Ovary (tissue), 9 donors: Measurements from ENCODE around the gene LYPD8. TPM values are rescaled to one million over a fixed set of nuclear protein-coding genes. Genes with fewer than 3 reads are reported as not detected.

Experiments
- DNase-seq, 5 donors: peaks; one replicate each; pipeline ENCODE4 v3.0.0-alpha.2; 2019 to 2020
- H3K27ac ChIP-seq, 2 donors: fragments of 200-600 bp; one replicate each; pipeline versions ENCODE4 v1.5.1 to v1.8.0; 2019 to 2022
- H3K27me3 ChIP-seq: fragments of 200-600 bp; one replicate; pipeline ENCODE4 v1.8.0; 2022
- H3K36me3 ChIP-seq: fragments of 200-600 bp; sonication (generic); one replicate; pipeline ENCODE4 v1.5.1; 2019
- H3K4me1 ChIP-seq: one replicate; pipeline ENCODE4 v1.8.1; 2013; ENCODE audit warnings: mild to moderate bottlenecking, moderate library complexity; ENCODE audit not compliant: insufficient read depth
- H3K4me3 ChIP-seq: fragments of 200-600 bp; sonication (generic); one replicate; pipeline ENCODE4 v1.5.1; 2017
- H3K9me3 ChIP-seq, 2 donors: fragments of 200-600 bp in 1 of 2; sonication (generic) in 1 of 2; one replicate each; pipeline versions ENCODE4 v1.5.1 to v1.8.1; 2013 to 2019; ENCODE audit warnings: mild to moderate bottlenecking in 1 of 2, moderate library complexity in 1 of 2
- CTCF ChIP-seq, 3 donors: fragments of 450-650 bp in 2 of 3; fragments of 200-600 bp in 1 of 3; IDR thresholded peaks; one replicate each; pipeline versions ENCODE4 v1.5.1 to v1.8.0; 2016 to 2022; ENCODE audit warnings: antibody characterized with exemption in 3 of 3, mild to moderate bottlenecking in 1 of 3
- EP300 ChIP-seq: sonication (generic); formaldehyde crosslinking; IDR thresholded peaks from one replicate; pipeline ENCODE4 v1.6.1; 2017; ENCODE audit warnings: antibody characterized with exemption
- POLR2A ChIP-seq: fragments of 450-650 bp; IDR thresholded peaks from one replicate; pipeline ENCODE4 v1.6.1; 2017; ENCODE audit warnings: antibody characterized with exemption, mild to moderate bottlenecking, moderate library complexity
- WGBS, 3 donors: extraction: QIAGEN DNeasy Blood & Tissue Kit in 1 of 3; methylation state at CpG; one replicate each; pipeline versions ENCODE4 v1.1.5 to v1.1.7; 2013 to 2017; 5-methylcytosine and 5-hydroxymethylcytosine counted together
- intact Hi-C, 4 donors: fragments of 100-400 bp; cut with DNase I; formaldehyde crosslinking; loops; one replicate each; pipeline versions ENCODE4 v1.11.0 to v1.15.1; 2022 to 2023
- polyA plus RNA-seq, 2 donors: library from polyadenylated mRNA; stranded (reverse); fragments of 200-250 nt in 1 of 2; fragments of 350-450 nt in 1 of 2; fragmentation: Illumina TruSeq in 1 of 2; extraction: RNeasy Lipid Tissue Mini Kit (QIAGEN cat#74804) in 1 of 2; gene quantifications; one replicate each; pipeline ENCODE4 v1.2.3, GENCODE V29; 2013 to 2014
- total RNA-seq, 7 donors: library from RNA; depleted of rRNA in 2 of 7; stranded (reverse); fragments of >200 nt in 2 of 7; fragmentation: NEBNext Ultra II Directional in 3 of 7; extraction: Animal tissue kit (Norgen Biotek cat#: 25700) in 3 of 7; gene quantifications; one replicate each; pipeline versions ENCODE4 v1.1.0 to v1.2.4, GENCODE V29; 2016 to 2023
- donor health status: DM: no; HTN: no; CAD: no; lungs with moderate emphysema.
- donor health status: DM: no; HTN: no; CAD: no.
- donor health status: Bipolar disorder and iron deficiency.
- donor health status: DM: yes; HTN: yes; CAD: no.
- donor health status: DM: no; HTN: no; CAD: no.
- donor health status: DM: yes; HTN: yes; CAD: no.

LYPD8 gene
- total and polyA plus RNA-seq, 9 donors, result 0.24 TPM; not detected in 8

GRCh38 chr1:248788327-248788726 lies 32.8 kb upstream of the LYPD8 start:
- H3K4me1 ChIP-seq, result no peaks in the 10 kb centered on the region
- TF ChIP-seq CTCF (IDR thresholded peaks at IDR 0.05) (no peak), EP300 (no peak), POLR2A (no peak)
- no peak overlapping the region for H3K4me3 ChIP-seq
- H3K27ac ChIP-seq, result no peak overlapping the region
- H3K36me3 ChIP-seq, result no peaks in the 10 kb centered on the region
- intact Hi-C loops, result no loop called here
- DNase-seq, result no peak
- 78 to 81% (median 78%) methylated on average over 3 of the region's 3 CpGs for WGBS, 3 donors
- H3K27me3 ChIP-seq, result no peaks in the 10 kb centered on the region
- H3K9me3 ChIP-seq, result no peaks in the 10 kb centered on the region

GRCh38 chr1:248787430-248787829 lies 31.9 kb upstream of the LYPD8 start:
- intact Hi-C loops, result no loop called here
- Histone ChIP-seq H3K4me1 (no peaks in the 10 kb centered on the region), H3K27me3 (no peaks in the 10 kb centered on the region), H3K27ac (no peak overlapping the region), H3K4me3 (no peak overlapping the region), H3K36me3 (no peaks in the 10 kb centered on the region), H3K9me3 (no peaks in the 10 kb centered on the region)
- no peak for TF ChIP-seq EP300
- no peak for TF ChIP-seq CTCF (IDR thresholded peaks at IDR 0.05)
- TF ChIP-seq POLR2A, result no peak
- no peak for DNase-seq
- WGBS, 3 donors, result 81 to 87% (median 84%) methylated on average over 4 of the region's 4 CpGs

DNA sequence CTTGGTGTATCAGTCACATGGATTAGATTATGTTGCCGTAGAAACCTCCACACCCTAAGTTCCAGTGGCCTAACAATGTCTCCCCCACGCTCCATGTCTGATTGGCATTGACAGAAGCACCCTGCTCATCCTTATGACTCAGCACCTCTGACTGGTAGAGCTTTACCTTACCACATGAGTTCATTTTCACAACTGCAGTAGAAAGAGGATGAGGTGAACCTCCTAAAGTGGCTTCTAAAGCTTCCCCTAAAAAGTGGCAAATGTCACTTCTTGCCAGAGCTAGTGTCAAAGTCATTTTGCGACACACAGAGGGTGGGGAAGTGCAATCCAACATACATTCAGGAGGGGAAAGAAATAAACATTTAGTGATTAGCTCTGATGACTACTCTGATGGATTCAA lies 30.6 kb upstream of the LYPD8 start:
- Histone ChIP-seq H3K27me3 (no peaks in the 10 kb centered on the region), H3K4me1 (no peaks in the 10 kb centered on the region), H3K27ac (no peak overlapping the region), H3K4me3 (no peak overlapping the region), H3K36me3 (no peaks in the 10 kb centered on the region), H3K9me3 (no peaks in the 10 kb centered on the region)
- intact Hi-C loops, result no loop called here
- DNase-seq, result no peak
- 68 to 74% (median 69%) methylated on average over 3 of the region's 3 CpGs for WGBS, 3 donors
- TF ChIP-seq CTCF (IDR thresholded peaks at IDR 0.05) (no peak), POLR2A (no peak), EP300 (no peak)

GRCh38 chr1:248783367-248783766 lies 27.8 kb upstream of the LYPD8 start:
- no peak for DNase-seq
- Histone ChIP-seq H3K27me3 (no peaks in the 10 kb centered on the region), H3K9me3 (no peaks in the 10 kb centered on the region), H3K4me1 (no peaks in the 10 kb centered on the region), H3K36me3 (no peaks in the 10 kb centered on the region), H3K27ac (no peak overlapping the region), H3K4me3 (no peak overlapping the region)
- TF ChIP-seq EP300 (no peak), CTCF (IDR thresholded peaks at IDR 0.05) (no peak), POLR2A (no peak)
- 55 to 69% (median 65%) methylated on average over 3 of the region's 3 CpGs for WGBS, 3 donors
- intact Hi-C loops, result no loop called here
